ENCODE data around the gene ST13. TPM values are rescaled to one million over a fixed set of nuclear protein-coding genes. Genes with fewer than 3 reads are reported as not detected.

ST13 gene
- total and polyA plus RNA-seq, 2 experiments from 2014 or later, result 159 to 238 TPM

GRCh38 chr22:40806711-40807110, 49.7 kb downstream of the ST13 start:
- H3K27ac Mint-ChIP-seq, result no peak overlapping the region
- Histone ChIP-seq H3K9me2 (ENCODE audit: insufficient read depth) (no peaks in the 10 kb centered on the region), H3K4me3 (no peak overlapping the region), H2AFZ (no peak overlapping the region), H4K20me1 (replicated peaks; ENCODE audit: insufficient read depth) (peaks cover 23% of the 10 kb centered on the region; the same call in 1 of the 2 replicates), H3K4me2 (no peak overlapping the region), H3K36me3 (ENCODE audit: insufficient read depth) (no peaks in the 10 kb centered on the region), H3F3A (replicated peaks; ENCODE audit: low read depth) (no peaks in the 10 kb centered on the region; the same call in 1 of the 2 replicates), H3K4me1 (ENCODE audit: insufficient read depth) (no peaks in the 10 kb centered on the region), H3K79me2 (replicated peaks; ENCODE audit: insufficient read depth) (peaks cover 95% of the 10 kb centered on the region), H3K27ac (ENCODE audit: low read depth) (no peak overlapping the region; the same call in 1 of the 2 replicates), H3K27me3 (ENCODE audit: insufficient read depth) (no peaks in the 10 kb centered on the region)
- TF ChIP-seq POLR2AphosphoS5 (IDR thresholded peaks at IDR 0.05; ENCODE audit: low read depth) (no peak), EZH2 (IDR thresholded peaks at IDR 0.05; ENCODE audit: low read depth, unreplicated experiment) (no peak), ZNF114 (CRISPR knock-in tag; IDR thresholded peaks at IDR 0.05) (no peak), ZNF331 (CRISPR knock-in tag; IDR thresholded peaks at IDR 0.05; ENCODE audit: low read depth) (no peak), ZNF462 (CRISPR knock-in tag; IDR thresholded peaks at IDR 0.05) (no peak), STAT1 (IDR thresholded peaks at IDR 0.05; ENCODE audit: unreplicated experiment) (no peak), CREB1 (CRISPR knock-in tag; IDR thresholded peaks at IDR 0.05; ENCODE audit: low read depth) (no peak), NANOG (IDR thresholded peaks at IDR 0.05; ENCODE audit: borderline replicate concordance) (no peak)
- TF ChIP-seq, protein P1, sequence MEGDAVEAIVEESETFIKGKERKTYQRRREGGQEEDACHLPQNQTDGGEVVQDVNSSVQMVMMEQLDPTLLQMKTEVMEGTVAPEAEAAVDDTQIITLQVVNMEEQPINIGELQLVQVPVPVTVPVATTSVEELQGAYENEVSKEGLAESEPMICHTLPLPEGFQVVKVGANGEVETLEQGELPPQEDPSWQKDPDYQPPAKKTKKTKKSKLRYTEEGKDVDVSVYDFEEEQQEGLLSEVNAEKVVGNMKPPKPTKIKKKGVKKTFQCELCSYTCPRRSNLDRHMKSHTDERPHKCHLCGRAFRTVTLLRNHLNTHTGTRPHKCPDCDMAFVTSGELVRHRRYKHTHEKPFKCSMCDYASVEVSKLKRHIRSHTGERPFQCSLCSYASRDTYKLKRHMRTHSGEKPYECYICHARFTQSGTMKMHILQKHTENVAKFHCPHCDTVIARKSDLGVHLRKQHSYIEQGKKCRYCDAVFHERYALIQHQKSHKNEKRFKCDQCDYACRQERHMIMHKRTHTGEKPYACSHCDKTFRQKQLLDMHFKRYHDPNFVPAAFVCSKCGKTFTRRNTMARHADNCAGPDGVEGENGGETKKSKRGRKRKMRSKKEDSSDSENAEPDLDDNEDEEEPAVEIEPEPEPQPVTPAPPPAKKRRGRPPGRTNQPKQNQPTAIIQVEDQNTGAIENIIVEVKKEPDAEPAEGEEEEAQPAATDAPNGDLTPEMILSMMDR (conservative IDR thresholded peaks at IDR 0.05; ENCODE audit: low read depth in 2 of 2), result no peak
- TF ChIP-seq, protein P2, sequence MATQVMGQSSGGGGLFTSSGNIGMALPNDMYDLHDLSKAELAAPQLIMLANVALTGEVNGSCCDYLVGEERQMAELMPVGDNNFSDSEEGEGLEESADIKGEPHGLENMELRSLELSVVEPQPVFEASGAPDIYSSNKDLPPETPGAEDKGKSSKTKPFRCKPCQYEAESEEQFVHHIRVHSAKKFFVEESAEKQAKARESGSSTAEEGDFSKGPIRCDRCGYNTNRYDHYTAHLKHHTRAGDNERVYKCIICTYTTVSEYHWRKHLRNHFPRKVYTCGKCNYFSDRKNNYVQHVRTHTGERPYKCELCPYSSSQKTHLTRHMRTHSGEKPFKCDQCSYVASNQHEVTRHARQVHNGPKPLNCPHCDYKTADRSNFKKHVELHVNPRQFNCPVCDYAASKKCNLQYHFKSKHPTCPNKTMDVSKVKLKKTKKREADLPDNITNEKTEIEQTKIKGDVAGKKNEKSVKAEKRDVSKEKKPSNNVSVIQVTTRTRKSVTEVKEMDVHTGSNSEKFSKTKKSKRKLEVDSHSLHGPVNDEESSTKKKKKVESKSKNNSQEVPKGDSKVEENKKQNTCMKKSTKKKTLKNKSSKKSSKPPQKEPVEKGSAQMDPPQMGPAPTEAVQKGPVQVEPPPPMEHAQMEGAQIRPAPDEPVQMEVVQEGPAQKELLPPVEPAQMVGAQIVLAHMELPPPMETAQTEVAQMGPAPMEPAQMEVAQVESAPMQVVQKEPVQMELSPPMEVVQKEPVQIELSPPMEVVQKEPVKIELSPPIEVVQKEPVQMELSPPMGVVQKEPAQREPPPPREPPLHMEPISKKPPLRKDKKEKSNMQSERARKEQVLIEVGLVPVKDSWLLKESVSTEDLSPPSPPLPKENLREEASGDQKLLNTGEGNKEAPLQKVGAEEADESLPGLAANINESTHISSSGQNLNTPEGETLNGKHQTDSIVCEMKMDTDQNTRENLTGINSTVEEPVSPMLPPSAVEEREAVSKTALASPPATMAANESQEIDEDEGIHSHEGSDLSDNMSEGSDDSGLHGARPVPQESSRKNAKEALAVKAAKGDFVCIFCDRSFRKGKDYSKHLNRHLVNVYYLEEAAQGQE (IDR thresholded peaks at IDR 0.05; ENCODE audit: unreplicated experiment), result no peak
- no peaks in the 10 kb centered on the region for H3K9me3 Mint-ChIP-seq
- H3K4me3 Mint-ChIP-seq, result no peak overlapping the region
- no peaks in the 10 kb centered on the region for H3K27me3 Mint-ChIP-seq (ENCODE audit: insufficient read depth, low read depth, poor library complexity)
- no peaks in the 10 kb centered on the region for H3K4me1 Mint-ChIP-seq
- ATAC-seq (no peak), DNase-seq (ENCODE audit: low spot score) (no peak)
- H3K36me3 Mint-ChIP-seq (ENCODE audit: low read depth), result peaks cover 3% of the 10 kb centered on the region; the same call in 2 of the 3 replicates
